CD14-positive monocyte (primary cell): Measurements from ENCODE around the gene SLC35F3. TPM values are rescaled to one million over a fixed set of nuclear protein-coding genes. Genes with fewer than 3 reads are reported as not detected.

Source experiments
- DNase-seq, 3 donors: peaks; one replicate each; pipeline ENCODE4 v3.0.0-alpha.2; 2011 to 2022
- H2AFZ ChIP-seq: 2 replicates; pipeline ENCODE4 v1.6.0; 2012; ENCODE audit warnings: mild to moderate bottlenecking, low read depth, low read length, inconsistent platforms; ENCODE audit not compliant: insufficient read depth, poor library complexity, severe bottlenecking
- H3K27ac ChIP-seq, 2 donors: 1 replicate in 1 of 2; 2 replicates in 1 of 2; pipeline ENCODE4 v1.5.1; 2012 to 2013; ENCODE audit warnings: low read length in 2 of 2, control low read depth in 1 of 2, inconsistent platforms in 1 of 2, low read depth in 1 of 2, mild to moderate bottlenecking in 1 of 2
- H3K27me3 ChIP-seq, 2 donors: one replicate each; pipeline versions ENCODE4 v1.6.0 to v1.6.1; 2011 to 2013; ENCODE audit warnings: low read length in 2 of 2; ENCODE audit not compliant: control insufficient read depth in 2 of 2, insufficient read depth in 2 of 2
- H3K36me3 ChIP-seq, 2 donors: replicated peaks in 1 of 2; 1 replicate in 1 of 2; 2 replicates in 1 of 2; pipeline versions ENCODE4 v1.5.1 to v1.6.1; 2012 to 2013; ENCODE audit warnings: low read length in 2 of 2, control low read depth in 1 of 2, inconsistent platforms in 1 of 2, mild to moderate bottlenecking in 1 of 2; ENCODE audit not compliant: insufficient read depth in 2 of 2, control insufficient read depth in 1 of 2
- H3K4me1 ChIP-seq, 2 donors: 1 replicate in 1 of 2; 2 replicates in 1 of 2; pipeline versions ENCODE4 v1.5.1 to v1.6.1; 2012 to 2013; ENCODE audit warnings: low read length in 2 of 2, control low read depth in 1 of 2, inconsistent platforms in 1 of 2, mild to moderate bottlenecking in 1 of 2, moderate library complexity in 1 of 2; ENCODE audit not compliant: insufficient read depth in 2 of 2, control insufficient read depth in 1 of 2
- H3K4me2 ChIP-seq: replicated peaks from 2 replicates; pipeline ENCODE3; 2012; ENCODE audit warnings: low read length, moderate library complexity, mild to moderate bottlenecking; ENCODE audit not compliant: poor library complexity, severe bottlenecking; ENCODE audit errors: extremely low read depth
- H3K4me3 ChIP-seq, 3 experiments: fragments of 200-600 bp in 1 of 3; sonication (generic) in 1 of 3; replicated peaks in 1 of 3; 1 replicate in 2 of 3; 2 replicates in 1 of 3; pipeline ENCODE4 v1.5.1; 2011 to 2013; ENCODE audit warnings: low read length in 3 of 3, mild to moderate bottlenecking in 3 of 3, control low read depth in 2 of 3, low read depth in 2 of 3, inconsistent platforms in 1 of 3, moderate library complexity in 1 of 3
- H3K79me2 ChIP-seq: 2 replicates; pipeline ENCODE4 v1.6.0; 2012; ENCODE audit warnings: mild to moderate bottlenecking, control low read depth, inconsistent platforms, low read length, moderate library complexity; ENCODE audit not compliant: insufficient read depth
- H3K9ac ChIP-seq: 2 replicates; pipeline ENCODE4 v1.6.0; 2017; ENCODE audit warnings: low read length, mild to moderate bottlenecking; ENCODE audit not compliant: insufficient read depth, poor library complexity, severe bottlenecking
- H3K9me3 ChIP-seq, 2 donors: replicated peaks in 1 of 2; 1 replicate in 1 of 2; 2 replicates in 1 of 2; pipeline versions ENCODE4 v1.5.1 to v1.6.1; 2012 to 2013; ENCODE audit warnings: low read length in 2 of 2, control low read depth in 1 of 2; ENCODE audit not compliant: control insufficient read depth in 1 of 2, insufficient read depth in 1 of 2
- H4K20me1 ChIP-seq: 2 replicates; pipeline ENCODE4 v1.6.0; 2012; ENCODE audit warnings: mild to moderate bottlenecking, low read length, control low read depth, moderate library complexity; ENCODE audit not compliant: insufficient read depth
- H3K27ac Mint-ChIP-seq, 7 donors: one replicate each; pipeline ENCODE4 v1.8.0; 2020; ENCODE audit warnings: mild to moderate bottlenecking in 7 of 7, mixed read lengths in 7 of 7, moderate library complexity in 6 of 7, inconsistent platforms in 2 of 7
- H3K27me3 Mint-ChIP-seq, 3 donors: one replicate each; pipeline ENCODE4 v1.8.0; 2021 to 2022; ENCODE audit warnings: low read depth in 3 of 3, mild to moderate bottlenecking in 3 of 3, mixed read lengths in 3 of 3, moderate library complexity in 3 of 3, inconsistent platforms in 1 of 3
- H3K36me3 Mint-ChIP-seq, 2 donors: one replicate each; pipeline ENCODE4 v1.8.0; 2020; ENCODE audit warnings: mixed read lengths in 2 of 2, inconsistent platforms in 1 of 2, mild to moderate bottlenecking in 1 of 2
- H3K4me1 Mint-ChIP-seq: one replicate; pipeline ENCODE4 v1.8.0; 2020; ENCODE audit warnings: mild to moderate bottlenecking, mixed read lengths
- H3K4me3 Mint-ChIP-seq, 2 donors: one replicate each; pipeline ENCODE4 v1.8.0; 2020; ENCODE audit warnings: mild to moderate bottlenecking in 2 of 2, mixed read lengths in 2 of 2, moderate library complexity in 1 of 2
- H3K9me3 Mint-ChIP-seq, 7 donors: one replicate each; pipeline ENCODE4 v1.8.0; 2020 to 2022; ENCODE audit warnings: mixed read lengths in 7 of 7, mild to moderate bottlenecking in 6 of 7, moderate library complexity in 6 of 7, inconsistent platforms in 2 of 7
- WGBS: methylation state at CpG from one replicate; pipeline ENCODE4 v1.1.5; 2013; ENCODE audit warnings: missing lambda C conversion rate; ENCODE audit not compliant: insufficient coverage; 5-methylcytosine and 5-hydroxymethylcytosine counted together
- intact Hi-C, 2 donors: fragments of 100-400 bp; cut with micrococcal nuclease; formaldehyde crosslinking; loops; one replicate each; pipeline versions ENCODE4 v1.15.0 to v1.15.1; 2023
- polyA plus RNA-seq, 3 donors: library from polyadenylated mRNA; depleted of rRNA in 1 of 3; unstranded in 2 of 3; stranded (reverse) in 1 of 3; fragments of 300-500 nt in 2 of 3; fragments of >200 nt in 1 of 3; fragmentation: Illumina TruSeq in 2 of 3; gene quantifications; 1 replicate in 2 of 3; 2 replicates in 1 of 3; pipeline ENCODE4 v1.2.3, GENCODE V29; 2012 to 2021
- TF ChIP-seq, protein P1 (sequence below): fragments of 200-600 bp; IDR thresholded peaks from one replicate; pipeline ENCODE4 v1.8.0; 2022; ENCODE audit warnings: antibody characterized with exemption, mild to moderate bottlenecking

Gene SLC35F3
- polyA plus RNA-seq, 3 donors: 0.17 to 0.78 TPM; not detected in 1

GRCh38 chr1:234141006-234141405 lies 236.5 kb downstream of the SLC35F3 start:
- TF ChIP-seq, protein P1, sequence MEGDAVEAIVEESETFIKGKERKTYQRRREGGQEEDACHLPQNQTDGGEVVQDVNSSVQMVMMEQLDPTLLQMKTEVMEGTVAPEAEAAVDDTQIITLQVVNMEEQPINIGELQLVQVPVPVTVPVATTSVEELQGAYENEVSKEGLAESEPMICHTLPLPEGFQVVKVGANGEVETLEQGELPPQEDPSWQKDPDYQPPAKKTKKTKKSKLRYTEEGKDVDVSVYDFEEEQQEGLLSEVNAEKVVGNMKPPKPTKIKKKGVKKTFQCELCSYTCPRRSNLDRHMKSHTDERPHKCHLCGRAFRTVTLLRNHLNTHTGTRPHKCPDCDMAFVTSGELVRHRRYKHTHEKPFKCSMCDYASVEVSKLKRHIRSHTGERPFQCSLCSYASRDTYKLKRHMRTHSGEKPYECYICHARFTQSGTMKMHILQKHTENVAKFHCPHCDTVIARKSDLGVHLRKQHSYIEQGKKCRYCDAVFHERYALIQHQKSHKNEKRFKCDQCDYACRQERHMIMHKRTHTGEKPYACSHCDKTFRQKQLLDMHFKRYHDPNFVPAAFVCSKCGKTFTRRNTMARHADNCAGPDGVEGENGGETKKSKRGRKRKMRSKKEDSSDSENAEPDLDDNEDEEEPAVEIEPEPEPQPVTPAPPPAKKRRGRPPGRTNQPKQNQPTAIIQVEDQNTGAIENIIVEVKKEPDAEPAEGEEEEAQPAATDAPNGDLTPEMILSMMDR: no peak
- intact Hi-C loops: no loop called here
- no peaks in the 10 kb centered on the region for H3K36me3 Mint-ChIP-seq
- no peak overlapping the region for H3K4me2 ChIP-seq
- no peak overlapping the region for H3K27ac ChIP-seq
- no peak overlapping the region for H3K27ac Mint-ChIP-seq
- H3K9ac ChIP-seq: no peak overlapping the region
- H3K27me3 Mint-ChIP-seq: peaks cover 3 to 11% (median 5%) of the 10 kb centered on the region in 3 donors
- H3K4me1 Mint-ChIP-seq: peaks cover 1% of the 10 kb centered on the region
- no peaks in the 10 kb centered on the region for H3K9me3 ChIP-seq
- H3K27me3 ChIP-seq: no peaks in the 10 kb centered on the region
- H3K4me3 Mint-ChIP-seq: no peak overlapping the region
- WGBS: no CpG with 5 or more reads among the region's 2 CpGs
- no peak overlapping the region for H2AFZ ChIP-seq
- H3K79me2 ChIP-seq: no peaks in the 10 kb centered on the region
- H4K20me1 ChIP-seq: no peaks in the 10 kb centered on the region
- no peak overlapping the region for H3K4me3 ChIP-seq
- peaks cover 0 to 1% (median 0%) of the 10 kb centered on the region in 7 donors for H3K9me3 Mint-ChIP-seq
- H3K36me3 ChIP-seq: no peaks in the 10 kb centered on the region
- no peaks in the 10 kb centered on the region for H3K4me1 ChIP-seq
- no peak for DNase-seq

DNA sequence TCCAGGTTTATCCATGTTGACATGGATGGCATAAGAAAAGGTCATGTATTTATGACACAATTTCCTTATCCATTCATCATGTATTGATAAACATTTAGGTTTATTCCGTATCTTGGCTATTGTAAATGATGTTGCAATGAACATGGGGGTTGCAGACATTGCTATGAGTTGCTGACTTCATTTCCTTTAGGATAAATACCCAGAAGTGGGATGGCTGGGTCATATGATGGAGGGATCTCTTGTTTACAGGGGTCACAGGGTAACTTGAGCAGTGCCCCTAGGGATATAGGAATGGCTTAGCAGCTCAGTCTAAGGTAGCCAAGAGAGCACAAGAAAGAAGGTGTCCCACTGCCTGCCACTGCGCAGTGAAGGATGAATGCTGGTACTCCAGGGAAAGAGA lies 239.2 kb downstream of the SLC35F3 start:
- no peaks in the 10 kb centered on the region for H3K36me3 Mint-ChIP-seq
- Histone ChIP-seq H3K4me2 (no peak overlapping the region), H3K36me3 (no peaks in the 10 kb centered on the region), H3K4me3 (no peak overlapping the region), H3K27me3 (no peaks in the 10 kb centered on the region), H3K4me1 (no peaks in the 10 kb centered on the region), H3K9me3 (no peaks in the 10 kb centered on the region), H3K9ac (no peak overlapping the region), H3K27ac (no peak overlapping the region), H3K79me2 (no peaks in the 10 kb centered on the region), H2AFZ (no peak overlapping the region), H4K20me1 (no peaks in the 10 kb centered on the region)
- intact Hi-C loops: no loop called here
- H3K4me1 Mint-ChIP-seq: no peaks in the 10 kb centered on the region
- H3K27ac Mint-ChIP-seq: no peak overlapping the region
- 100% methylated on average over 1 of the region's 2 CpGs for WGBS
- TF ChIP-seq, protein P1: no peak
- H3K27me3 Mint-ChIP-seq: peaks cover 8 to 11% (median 9%) of the 10 kb centered on the region in 3 donors
- H3K4me3 Mint-ChIP-seq: no peak overlapping the region
- no peak for DNase-seq
- peaks cover 1 to 8% (median 2%) of the 10 kb centered on the region in 7 donors for H3K9me3 Mint-ChIP-seq
